Measurements from ENCODE around the gene TULP4. TPM values are rescaled to one million over a fixed set of nuclear protein-coding genes. Genes with fewer than 3 reads are reported as not detected.
"Not testable (repeated sequence)": the region's sequence is repeated elsewhere in the genome, so short reads cannot be mapped to it uniquely, and the experiment has no call there.

The TULP4 gene
- total RNA-seq, 2 donors from 2014 or later = 66.3 to 71.9 TPM

DNA sequence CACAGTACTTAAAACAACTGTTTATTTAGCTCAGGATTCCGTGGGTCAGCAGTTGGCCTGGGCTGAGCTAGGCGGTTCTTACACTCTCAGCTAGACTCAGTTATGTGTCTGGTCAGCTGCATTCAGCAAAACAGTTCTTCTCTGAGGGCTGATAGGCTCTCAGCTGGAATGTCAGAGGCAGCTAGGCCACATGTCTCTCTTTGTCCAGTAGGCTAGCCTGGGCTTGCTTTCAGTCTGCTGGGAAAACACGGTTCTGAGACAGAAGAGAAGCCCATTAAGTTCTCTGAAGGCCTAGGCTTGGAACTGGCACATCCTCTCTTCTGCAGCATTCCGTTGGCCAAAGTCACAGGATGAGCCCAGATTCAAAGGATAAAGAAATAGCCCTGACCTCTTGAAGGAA, 65.6 kb downstream of the TULP4 start:
- intact Hi-C loops (cut with DNase I) = no loop called here
- no peak for DNase-seq (ENCODE audit: low spot score)

DNA sequence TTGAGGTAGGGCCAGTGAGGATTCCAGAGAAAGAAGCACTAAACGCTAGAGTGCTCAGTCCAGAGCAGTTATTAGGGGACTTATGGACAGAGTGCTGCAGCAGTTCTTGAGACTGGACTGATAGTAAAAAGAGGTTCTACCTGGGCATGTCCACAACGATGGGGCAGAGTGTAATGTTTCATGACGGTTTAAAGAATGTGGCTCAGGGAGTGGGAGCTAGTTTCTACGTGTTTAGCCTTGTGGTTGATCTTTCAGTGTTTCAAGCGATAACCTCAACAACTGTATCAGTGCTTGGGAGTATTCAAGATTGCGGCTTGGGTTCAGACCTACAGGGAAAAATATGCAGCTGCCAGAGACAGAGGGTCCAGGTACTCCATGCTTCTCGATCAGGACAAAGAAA, 67.1 kb downstream of the TULP4 start:
- intact Hi-C loops (cut with DNase I) = no loop called here
- no peak for DNase-seq (ENCODE audit: low spot score)

DNA sequence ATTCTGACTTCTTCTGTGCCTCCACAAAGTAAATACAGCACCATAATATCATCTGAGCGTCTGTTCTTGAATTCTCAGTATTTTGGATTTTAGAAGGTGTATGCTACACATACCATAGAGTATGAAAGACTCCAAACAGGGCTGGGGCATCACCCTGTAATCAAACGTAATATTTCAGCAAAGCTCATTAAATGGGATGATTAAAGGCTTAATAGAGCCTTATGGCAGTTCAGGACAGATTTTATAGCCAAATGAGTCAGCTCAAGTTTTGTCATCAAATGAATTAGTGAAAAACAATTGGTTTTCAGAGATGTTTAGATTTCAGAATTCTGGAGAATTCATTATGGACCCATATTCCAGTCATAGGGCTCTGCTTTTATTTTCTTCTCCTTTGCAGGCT, 68.9 kb downstream of the TULP4 start:
- intact Hi-C loops (cut with DNase I) = no loop called here
- no peak for DNase-seq (ENCODE audit: low spot score)

DNA sequence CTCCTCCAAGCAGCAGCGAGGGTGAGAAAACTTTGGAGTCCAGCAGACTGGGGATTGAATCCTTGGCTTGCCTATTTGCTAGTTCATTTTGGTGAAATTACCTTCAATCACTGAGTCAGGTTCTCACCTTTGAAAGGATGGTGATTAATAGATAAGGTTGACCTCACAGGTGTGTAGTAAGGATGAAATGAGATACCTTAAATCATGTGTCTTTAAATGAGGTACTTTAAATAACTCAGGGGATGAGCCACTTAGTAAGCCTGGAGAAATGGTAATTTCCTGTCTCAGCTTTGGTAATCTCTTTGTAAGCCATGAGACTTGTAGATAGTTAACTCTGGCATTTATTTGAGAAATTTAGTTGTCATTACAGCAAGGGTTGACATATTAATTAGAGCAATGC, 70.2 kb downstream of the TULP4 start:
- no peak for DNase-seq (ENCODE audit: low spot score)
- intact Hi-C loops (cut with DNase I) = no loop called here

DNA sequence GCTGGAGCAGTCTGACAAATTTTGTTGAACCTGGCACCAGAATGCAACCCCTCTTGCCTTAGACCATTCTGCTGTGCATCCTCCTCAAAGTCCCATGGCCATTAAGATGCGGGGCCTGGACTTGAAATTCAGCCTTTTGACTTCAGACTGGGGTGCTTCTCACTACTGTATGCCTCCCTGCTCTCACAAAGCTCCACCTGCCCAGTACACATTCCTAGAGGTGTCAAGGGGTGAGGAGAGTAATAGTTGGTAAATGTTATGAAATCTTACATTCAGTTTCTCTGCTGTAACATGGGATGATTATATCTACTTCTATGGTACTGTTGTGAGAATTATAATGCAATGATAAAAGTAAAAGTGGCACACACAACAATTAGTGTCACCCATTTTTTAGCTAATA, 70.8 kb downstream of the TULP4 start:
- no peak for DNase-seq (ENCODE audit: low spot score)
- intact Hi-C loops (cut with DNase I) = no loop called here

DNA sequence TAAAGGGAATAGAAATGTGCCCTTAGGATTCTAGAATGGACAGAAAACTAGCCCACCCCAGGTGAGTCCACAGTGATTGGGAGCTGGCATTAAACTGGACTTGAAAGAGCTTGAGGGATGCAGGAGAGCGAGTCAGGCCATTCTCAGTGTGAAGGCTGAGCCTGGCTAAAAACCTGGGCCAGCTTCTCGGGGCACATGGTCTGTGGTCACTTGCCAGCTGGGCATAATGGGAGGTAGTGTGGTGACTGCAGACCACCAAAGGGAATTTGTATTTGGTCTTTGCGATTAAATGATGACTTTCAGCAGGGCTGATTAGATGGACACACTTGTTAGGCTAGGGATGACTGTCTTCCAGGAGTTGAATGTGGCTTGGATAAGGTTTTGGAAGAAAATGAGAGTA, 71.3 kb downstream of the TULP4 start:
- intact Hi-C loops (cut with DNase I) = no loop called here
- DNase-seq (ENCODE audit: low spot score) = no peak

DNA sequence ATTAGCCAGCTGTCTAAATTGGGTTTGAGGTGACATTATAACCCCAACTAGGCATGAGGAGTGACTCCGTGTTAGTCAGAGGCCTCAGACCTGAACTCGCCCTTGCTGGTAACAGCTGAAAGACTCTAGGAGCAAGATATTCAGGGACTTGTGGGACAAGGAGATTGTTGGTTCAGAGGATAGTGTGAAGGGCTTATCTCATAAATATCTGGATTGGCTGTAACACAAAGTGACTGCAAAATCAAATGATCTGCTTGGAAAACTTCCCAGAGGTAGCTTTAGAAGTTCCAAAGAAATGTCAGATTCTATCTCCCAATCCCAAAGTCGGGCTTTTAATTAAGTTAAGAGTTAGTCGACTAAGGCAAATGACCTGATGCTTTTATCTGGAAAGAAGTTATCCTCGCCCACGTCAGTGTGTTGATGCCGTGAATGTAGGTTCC, 72.4 kb downstream of the TULP4 start:
- intact Hi-C loops (cut with DNase I) = no loop called here
- no peak for DNase-seq (ENCODE audit: low spot score)

DNA sequence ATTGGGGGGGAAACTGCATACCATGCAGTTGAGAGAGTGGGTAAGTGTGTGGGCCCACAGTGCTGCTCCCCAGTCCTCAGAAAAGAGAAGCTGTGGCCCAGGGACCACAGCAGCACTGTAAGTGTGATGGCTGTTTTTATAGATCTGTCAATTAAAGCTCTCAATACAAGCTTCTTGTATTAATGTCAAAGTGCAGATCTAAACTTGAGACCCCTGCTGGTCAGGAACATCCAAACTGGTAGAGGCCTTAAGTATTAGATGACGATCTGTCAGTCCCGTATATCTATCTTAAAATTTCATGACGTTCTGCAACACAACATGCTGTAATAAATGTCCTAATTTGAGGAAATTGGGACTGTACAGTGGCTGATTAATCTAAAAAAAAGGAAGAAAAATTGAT, 74.8 kb downstream of the TULP4 start:
- intact Hi-C loops (cut with DNase I) = no loop called here
- no peak for DNase-seq (ENCODE audit: low spot score)

DNA sequence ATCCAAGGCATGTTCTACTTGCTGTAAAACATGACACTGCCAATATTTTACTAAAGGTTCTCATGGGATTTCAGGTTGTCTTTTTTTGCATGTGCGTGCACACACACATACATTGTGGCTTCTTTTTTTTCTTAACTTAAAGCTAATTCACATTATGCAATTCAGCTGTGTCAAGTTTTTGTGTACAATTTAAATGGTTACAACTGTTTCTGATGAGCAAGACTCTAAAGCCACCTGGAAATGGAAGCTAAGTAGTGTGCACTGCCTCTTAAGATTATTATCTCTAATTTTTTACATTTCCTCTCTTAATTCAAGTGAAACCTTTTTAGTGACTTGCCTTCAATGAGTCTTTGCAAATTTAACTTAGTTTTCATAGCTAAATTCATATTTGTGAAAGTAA, 75.3 kb downstream of the TULP4 start:
- intact Hi-C loops (cut with DNase I) = no loop called here
- DNase-seq (ENCODE audit: low spot score) = no peak

DNA sequence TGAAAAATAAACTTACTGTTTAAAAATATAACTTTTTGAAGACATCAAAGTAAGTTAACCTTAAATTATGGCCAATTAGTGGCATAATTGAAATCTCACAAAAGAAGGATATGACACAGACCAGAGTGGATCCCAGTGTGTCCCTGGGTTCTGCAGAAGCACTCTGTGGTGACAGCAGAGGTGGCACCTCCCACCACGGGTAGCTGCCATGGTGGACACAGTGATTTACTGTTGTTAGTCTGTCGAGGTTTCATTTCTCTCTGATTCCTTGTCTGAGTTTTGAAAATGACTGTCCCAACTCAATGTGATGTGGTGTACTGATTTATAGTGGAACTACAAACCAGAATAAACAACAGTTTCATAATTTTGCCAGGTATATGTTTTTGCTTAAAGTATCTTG, 76.5 kb downstream of the TULP4 start:
- no peak for DNase-seq (ENCODE audit: low spot score)
- intact Hi-C loops (cut with DNase I) = no loop called here

DNA sequence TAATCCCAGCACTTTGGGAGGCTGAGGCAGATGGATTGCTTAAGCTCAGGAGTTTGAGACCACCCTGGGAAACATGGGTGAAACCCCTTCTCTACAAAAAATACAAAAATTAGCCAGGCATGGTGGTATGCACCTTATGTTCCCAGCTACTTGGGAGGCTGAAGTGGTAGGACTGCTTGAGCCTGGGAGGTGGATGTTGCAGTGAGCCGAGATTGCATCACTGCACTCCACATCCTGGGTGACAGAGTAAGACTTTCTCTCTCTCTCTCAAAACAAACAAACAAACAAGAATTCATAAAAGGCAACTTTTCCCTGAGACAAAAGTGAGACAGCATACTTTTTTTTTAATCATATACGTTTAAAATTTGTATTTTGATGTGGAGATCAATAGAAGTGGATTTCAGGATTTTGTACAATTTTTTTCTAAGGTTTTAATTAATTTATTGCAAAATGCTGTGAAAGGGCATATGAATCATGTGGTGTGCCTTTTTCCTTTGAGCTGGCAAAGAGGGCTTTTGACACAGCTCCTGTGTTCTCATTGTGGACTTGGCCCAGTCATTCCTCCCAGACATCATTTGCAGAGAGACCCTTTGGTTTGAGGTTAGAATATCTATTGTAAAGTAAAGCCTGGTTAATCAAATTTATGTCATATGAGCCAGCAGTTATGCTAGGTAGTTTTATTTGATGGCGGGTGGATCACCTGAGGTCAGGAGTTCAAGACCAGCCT, 77.1 kb downstream of the TULP4 start:
- DNase-seq (ENCODE audit: low spot score) = no peak
- intact Hi-C loops (cut with DNase I) = no loop called here

DNA sequence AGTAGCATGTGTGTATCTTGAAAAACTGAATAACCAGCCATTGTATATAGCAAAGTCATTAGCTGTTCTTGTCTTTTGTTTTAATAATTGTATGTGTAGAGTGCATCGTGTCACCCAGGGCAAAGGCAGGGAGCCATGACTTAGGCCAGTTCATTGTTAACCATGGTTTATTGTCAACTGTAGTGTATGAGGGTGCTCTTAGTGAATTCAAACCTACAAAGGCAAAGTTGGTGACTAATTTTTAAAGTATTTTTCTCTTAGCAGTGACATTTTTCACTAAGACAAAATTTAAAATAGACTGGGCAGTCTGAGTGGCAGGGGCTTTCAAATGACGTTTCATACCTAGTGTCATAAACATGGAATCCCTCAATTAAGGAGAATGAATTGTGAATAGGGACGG, 79.0 kb downstream of the TULP4 start:
- intact Hi-C loops (cut with DNase I) = no loop called here
- no peak for DNase-seq (ENCODE audit: low spot score)

DNA sequence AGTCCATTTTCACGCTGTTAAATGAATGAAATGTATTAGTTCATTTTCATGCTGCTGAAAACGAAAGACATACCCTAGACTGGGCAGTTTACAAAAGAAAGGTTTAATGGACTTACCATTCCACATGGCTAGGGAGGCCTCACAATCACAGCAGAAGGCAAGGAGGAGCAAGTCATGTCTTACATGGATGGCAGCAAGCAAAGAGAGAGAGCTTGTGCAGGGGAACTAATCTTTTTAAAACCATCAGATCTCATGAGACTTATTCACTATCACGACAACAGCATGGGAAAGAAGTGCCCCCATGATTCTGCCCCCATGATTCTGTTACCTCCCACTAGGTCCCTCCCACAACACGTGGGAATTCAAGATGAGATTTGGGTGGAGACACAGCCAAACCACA, 79.7 kb downstream of the TULP4 start:
- DNase-seq (ENCODE audit: low spot score); intact Hi-C loops (cut with DNase I): not testable (repeated sequence)

DNA sequence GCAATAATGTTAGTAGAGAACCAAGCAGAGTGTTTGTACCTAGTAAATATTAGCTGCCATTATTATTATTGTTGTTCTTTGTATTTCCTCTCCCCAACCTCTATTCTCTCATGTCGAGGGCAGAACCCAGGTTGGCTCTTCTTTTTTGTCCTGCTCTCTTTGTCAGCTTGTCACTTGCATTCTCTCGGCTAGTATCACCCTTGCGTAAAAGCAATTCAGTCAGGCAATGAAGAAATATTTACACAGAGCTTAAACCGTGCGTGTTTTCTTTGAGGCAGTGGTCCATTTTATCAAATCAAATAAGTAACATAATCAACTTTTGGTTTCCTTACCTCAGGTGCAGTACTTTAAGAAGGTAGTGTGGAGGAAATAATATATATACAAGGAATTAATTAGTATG, 83.9 kb downstream of the TULP4 start:
- intact Hi-C loops (cut with DNase I) = no loop called here
- DNase-seq (ENCODE audit: low spot score) = no peak

DNA sequence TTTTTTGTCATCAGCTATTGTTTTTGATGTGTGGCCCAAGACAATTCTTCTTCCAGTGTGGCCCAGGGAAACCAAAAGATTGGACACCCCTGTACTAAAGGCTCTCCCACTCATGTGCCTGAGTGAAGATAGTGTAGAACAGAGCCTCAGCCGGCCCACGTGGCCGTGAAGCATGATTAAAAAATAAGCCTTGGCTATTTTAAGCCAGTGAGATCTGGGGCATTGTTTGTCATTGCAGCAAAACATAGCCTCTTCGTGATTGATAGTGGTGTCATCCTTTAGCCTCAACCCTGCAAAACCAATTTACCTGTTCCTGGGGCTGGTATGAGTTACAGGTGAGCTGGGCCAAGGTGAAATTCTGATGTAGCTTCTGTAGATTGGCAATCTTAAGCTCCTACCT, 85.3 kb downstream of the TULP4 start:
- DNase-seq (ENCODE audit: low spot score) = no peak
- intact Hi-C loops (cut with DNase I) = no loop called here

DNA sequence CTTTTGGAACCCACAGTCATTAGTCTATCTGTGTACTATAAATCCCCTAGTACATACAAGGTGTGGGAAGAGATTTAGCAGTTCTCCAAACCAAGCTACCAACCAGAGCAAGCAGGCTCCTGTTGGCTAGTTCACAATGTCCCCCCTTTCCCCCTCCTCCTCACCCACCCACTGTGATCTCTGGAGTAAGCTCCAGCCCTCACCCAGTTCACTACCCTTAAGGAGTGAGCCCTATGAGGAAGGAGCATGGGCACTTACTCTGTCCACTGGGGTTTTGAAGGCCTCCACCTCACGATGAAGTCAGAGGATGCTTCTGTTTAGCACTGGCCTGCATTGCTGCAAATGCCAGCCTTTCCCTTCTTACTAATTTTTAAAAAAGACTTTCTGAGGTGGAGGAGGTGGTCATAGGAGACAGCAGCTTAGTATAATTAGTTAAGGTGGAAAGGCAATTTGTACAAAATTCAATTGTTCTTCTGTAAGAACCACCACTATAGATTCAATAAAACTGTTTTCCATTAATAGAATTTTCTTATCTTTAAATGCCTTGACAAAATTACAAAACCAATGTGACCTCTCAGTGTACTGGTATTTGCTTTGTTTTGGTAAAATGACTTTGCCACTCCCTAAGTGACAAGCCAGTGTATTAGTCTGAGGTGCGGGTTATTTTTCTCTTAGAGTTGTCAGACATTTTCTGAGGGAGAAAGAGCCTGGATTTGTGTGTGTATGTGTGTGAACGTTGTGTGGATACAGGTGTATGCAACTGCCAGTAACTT, 86.2 kb downstream of the TULP4 start:
- DNase-seq (ENCODE audit: low spot score) = no peak
- intact Hi-C loops (cut with DNase I) = no loop called here

DNA sequence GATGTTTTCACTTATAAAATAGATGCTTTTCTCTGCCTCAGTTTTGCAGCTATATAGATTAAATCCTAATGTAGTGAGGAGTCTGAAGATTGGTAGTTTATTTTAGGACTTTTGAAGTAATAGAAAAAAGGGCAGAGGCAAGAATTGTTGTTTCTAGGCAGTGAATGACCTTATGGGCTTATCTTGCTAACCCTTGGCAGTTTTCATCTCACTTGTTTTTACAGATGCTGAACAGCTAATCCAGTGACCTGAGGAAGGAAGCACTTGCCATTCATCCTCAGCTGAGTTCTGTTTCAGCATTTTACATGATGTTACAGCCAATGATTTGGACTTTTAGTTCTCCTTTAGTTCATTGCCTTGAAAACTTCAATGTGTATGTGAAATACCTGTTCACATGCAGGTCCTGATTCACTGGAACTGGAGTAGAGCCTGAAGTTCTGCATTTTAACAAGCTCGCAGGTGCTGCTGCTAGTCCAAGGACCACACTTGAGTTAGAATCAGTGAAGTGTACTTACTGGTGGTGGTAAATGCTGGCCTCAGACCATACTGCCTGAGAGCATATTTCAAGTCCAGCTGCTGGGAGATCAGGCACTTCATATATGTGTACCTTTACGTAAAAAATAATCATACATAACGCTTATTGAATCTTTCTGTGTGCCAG, 86.9 kb downstream of the TULP4 start:
- no peak for DNase-seq (ENCODE audit: low spot score)
- intact Hi-C loops (cut with DNase I) = no loop called here

DNA sequence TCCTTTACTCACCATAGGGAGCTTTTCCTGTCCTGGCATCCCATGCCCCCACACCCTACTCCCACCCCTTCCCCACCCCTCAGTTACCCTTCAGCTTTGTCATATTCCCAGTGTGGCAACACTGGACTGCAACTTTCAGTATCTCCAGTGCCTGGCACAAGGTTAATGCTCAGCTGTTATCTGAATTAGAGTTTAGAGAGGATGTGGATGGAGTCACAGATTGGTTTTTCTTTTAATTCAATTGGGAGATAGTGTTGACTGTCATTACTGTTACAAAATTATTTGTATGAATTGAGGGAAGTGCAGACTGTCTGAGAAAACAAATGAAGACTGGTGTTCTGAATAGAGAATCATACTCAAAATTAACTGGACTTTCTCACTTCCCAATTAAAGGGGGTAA, 89.9 kb downstream of the TULP4 start:
- intact Hi-C loops (cut with DNase I) = no loop called here

DNA sequence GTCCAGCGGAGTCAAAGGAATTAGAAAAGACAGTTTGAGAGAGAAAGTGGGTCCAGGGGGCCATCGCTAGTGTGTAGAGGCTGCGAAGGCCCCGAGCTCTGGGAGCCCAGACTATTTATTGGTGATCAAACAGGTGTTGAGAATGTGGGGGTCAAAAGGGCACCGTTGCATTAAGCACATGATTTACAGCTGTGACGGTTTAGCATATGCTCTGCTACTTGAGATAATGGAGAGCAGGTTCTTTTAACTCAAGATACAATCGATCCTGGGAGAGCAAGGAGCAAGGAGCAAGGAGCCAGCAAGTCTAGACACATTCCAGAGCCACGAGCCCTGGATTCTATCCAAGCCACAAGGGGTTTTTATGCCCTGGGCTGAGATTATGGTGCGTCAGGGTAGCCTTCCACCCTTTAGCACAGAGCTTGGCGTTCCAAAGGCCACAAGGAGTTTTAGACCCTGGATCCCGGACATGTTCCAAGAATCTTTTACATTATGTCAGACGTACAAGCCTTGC, 93.1 kb downstream of the TULP4 start:
- intact Hi-C loops (cut with DNase I); DNase-seq (ENCODE audit: low spot score): not testable (repeated sequence)

More for the DNA sequence above, 89.9 kb downstream of the TULP4 start:
- no peak for DNase-seq (ENCODE audit: low spot score)

DNA sequence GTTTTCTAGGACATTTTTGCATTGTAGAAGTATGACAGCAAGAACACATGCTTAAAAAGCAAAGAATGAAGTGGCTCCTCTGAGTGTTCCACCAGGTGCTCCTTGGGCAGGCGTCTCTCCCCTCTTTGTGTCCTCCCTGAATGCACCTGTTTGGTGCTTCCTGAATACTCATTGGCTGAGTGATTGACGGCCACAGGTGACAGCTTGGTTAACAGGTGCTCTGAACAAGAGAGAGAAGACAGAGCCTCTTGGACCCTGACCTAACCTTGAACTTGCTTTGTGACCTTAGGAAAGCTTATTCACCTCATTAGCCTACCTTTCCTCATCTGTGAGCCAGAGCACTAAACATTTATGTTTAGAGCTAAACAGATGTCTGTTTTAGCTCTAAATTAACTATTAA, 93.7 kb downstream of the TULP4 start:
- intact Hi-C loops (cut with DNase I) = no loop called here
- DNase-seq (ENCODE audit: low spot score) = no peak

Measured in posterior vena cava (tissue), 2 donors.